GM12892 (cell line): ENCODE data around the gene DNAL1.
A peak's percentile ranks its signal among the peaks of the same experiment; 100 is the strongest.
"Not testable (repeated sequence)": the region's sequence is repeated elsewhere in the genome, so short reads cannot be mapped to it uniquely, and the experiment has no call there.

Experiments used
- DNase-seq: peaks from one replicate; pipeline ENCODE4 v3.0.0; 2011; ENCODE audit not compliant: insufficient read length
- FAIRE-seq: peaks from 2 replicates; lab custom pipeline; 2011; peaks lifted over from hg19 to GRCh38; lab: Jason Lieb, UNC
- POLR2A ChIP-seq: IDR thresholded peaks from 2 replicates; pipeline ENCODE4 v1.6.1; 2011; ENCODE audit warnings: low read depth, low read length, control low read depth
- POLR2AphosphoS5 ChIP-seq: IDR thresholded peaks from 2 replicates; pipeline ENCODE4 v1.6.1; 2011; ENCODE audit warnings: low read depth, low read length, control low read depth
- TAF1 ChIP-seq: IDR thresholded peaks from 2 replicates; pipeline ENCODE4 v1.6.1; 2011; ENCODE audit warnings: low read depth, mild to moderate bottlenecking, control low read depth, low read length, borderline replicate concordance

Gene DNAL1

GRCh38 chr14:73685328-73685727 lies 40.5 kb downstream of the DNAL1 start:
- no peak for TF ChIP-seq TAF1
- no peak for TF ChIP-seq POLR2A
- TF ChIP-seq POLR2AphosphoS5, result no peak
- FAIRE-seq, result no peak
- no peak for DNase-seq

GRCh38 chr14:73686901-73687300 lies 42.1 kb downstream of the DNAL1 start:
- TF ChIP-seq TAF1 (no peak), POLR2A (no peak), POLR2AphosphoS5 (no peak)
- FAIRE-seq (no peak), DNase-seq (no peak)

- TF ChIP-seq POLR2A, result no peak
- no peak for TF ChIP-seq TAF1
- no peak for TF ChIP-seq POLR2AphosphoS5
- no peak for FAIRE-seq
- DNase-seq, result no peak
Observed at GRCh38 chr14:73694083-73694482, 49.3 kb downstream of the DNAL1 start.

- DNase-seq (no peak), FAIRE-seq (no peak)
- TF ChIP-seq POLR2A (no peak), POLR2AphosphoS5 (no peak), TAF1 (no peak)
Observed at GRCh38 chr14:73695082-73695481, 50.3 kb downstream of the DNAL1 start.

- FAIRE-seq, result no peak
- no peak for DNase-seq
- no peak for TF ChIP-seq POLR2AphosphoS5
- no peak for TF ChIP-seq TAF1
- no peak for TF ChIP-seq POLR2A
Observed at GRCh38 chr14:73695997-73696396, 51.2 kb downstream of the DNAL1 start.

GRCh38 chr14:73696466-73697400 lies 51.9 kb downstream of the DNAL1 start:
- TF ChIP-seq TAF1 (no peak), POLR2A (no peak), POLR2AphosphoS5 (no peak)
- FAIRE-seq (peak; percentile 99), DNase-seq (no peak)

- FAIRE-seq (no peak), DNase-seq (no peak)
- TF ChIP-seq POLR2A, result no peak
- no peak for TF ChIP-seq TAF1
- TF ChIP-seq POLR2AphosphoS5, result no peak
Observed at GRCh38 chr14:73700325-73700724, 55.5 kb downstream of the DNAL1 start.

GRCh38 chr14:73708076-73708475 lies 63.3 kb downstream of the DNAL1 start:
- FAIRE-seq, result not testable (repeated sequence)

GRCh38 chr14:73709904-73710469 lies 65.2 kb downstream of the DNAL1 start:
- DNase-seq (no peak), FAIRE-seq (no peak)
- no peak for TF ChIP-seq POLR2A
- no peak for TF ChIP-seq POLR2AphosphoS5
- no peak for TF ChIP-seq TAF1

More at GRCh38 chr14:73708076-73708475, 63.3 kb downstream of the DNAL1 start:
- not testable (repeated sequence) for DNase-seq

GRCh38 chr14:73710737-73711136 lies 66.0 kb downstream of the DNAL1 start:
- no peak for FAIRE-seq
- TF ChIP-seq TAF1 (no peak), POLR2AphosphoS5 (no peak), POLR2A (no peak)
- no peak for DNase-seq

- no peak for DNase-seq
- TF ChIP-seq TAF1 (no peak), POLR2A (no peak), POLR2AphosphoS5 (no peak)
Observed at GRCh38 chr14:73712071-73712506, 67.3 kb downstream of the DNAL1 start.

GRCh38 chr14:73712540-73713180 lies 67.9 kb downstream of the DNAL1 start:
- DNase-seq (no peak), FAIRE-seq (peak; percentile 71)

More at GRCh38 chr14:73712071-73712506, 67.3 kb downstream of the DNAL1 start:
- FAIRE-seq, result no peak

More at GRCh38 chr14:73712540-73713180, 67.9 kb downstream of the DNAL1 start:
- TF ChIP-seq POLR2AphosphoS5, result no peak
- peak; percentile 22; the same call in 1 of the 2 replicates for TF ChIP-seq POLR2A
